Measurements from ENCODE around the gene ABLIM1.

Gene ABLIM1

DNA sequence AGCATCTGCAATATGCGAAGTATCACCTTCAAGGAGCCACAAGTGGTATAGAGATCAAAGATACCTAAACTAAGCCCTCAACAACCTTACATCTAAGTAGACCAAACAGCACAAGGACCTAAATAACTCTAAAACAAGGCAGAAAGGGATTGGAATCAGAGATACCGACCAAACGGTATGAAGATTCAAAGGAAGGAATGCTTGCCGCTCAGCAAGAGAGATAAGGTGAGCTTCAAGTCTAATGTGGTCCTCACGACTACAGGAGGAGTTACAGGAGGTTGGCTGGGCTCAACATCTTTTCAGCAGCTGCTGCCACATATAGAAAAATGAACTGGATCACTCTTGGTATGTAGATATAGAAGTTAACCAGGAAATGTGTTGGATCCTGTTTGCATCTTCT lies 11.6 kb downstream of the ABLIM1 start:
- DNase-seq (ENCODE audit: low read depth): no peak

DNA sequence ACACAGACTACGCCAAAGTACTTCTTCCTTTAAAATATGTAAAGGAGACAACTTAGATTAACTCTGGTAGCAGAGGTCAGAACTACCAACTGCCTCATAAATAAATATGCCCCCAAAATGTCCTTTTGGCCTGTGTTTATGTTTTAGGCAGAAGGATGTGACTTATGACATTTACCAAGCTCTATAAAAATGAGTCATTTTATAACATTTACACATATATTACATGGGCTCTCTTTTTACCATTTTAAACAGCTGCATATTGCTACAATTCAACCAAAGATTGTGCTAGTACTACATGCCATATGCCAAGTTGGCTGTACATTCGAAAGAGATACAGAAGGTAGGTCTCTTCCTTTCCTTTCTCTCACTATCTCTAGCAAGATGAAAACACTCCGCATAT lies 12.4 kb downstream of the ABLIM1 start:
- DNase-seq (ENCODE audit: low read depth): no peak

DNA sequence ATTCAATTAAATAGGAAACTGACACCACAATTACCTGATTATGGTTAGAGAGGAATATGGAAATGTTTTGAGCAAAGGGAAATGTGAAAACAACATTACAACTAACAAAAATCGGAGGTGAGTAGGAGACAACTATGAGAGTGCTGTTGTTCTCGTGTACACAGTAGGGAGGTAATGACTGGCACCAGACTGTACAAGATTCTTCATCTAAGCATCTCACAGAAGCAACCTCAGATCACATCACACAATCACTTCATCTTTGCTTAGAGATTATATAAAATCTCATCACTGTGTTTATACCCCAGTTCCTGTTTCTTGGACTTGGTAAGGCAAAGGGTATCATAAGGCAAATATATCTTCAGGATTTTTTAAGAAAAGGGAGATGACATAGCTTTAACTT lies 14.9 kb downstream of the ABLIM1 start:
- DNase-seq (ENCODE audit: low read depth): no peak

DNA sequence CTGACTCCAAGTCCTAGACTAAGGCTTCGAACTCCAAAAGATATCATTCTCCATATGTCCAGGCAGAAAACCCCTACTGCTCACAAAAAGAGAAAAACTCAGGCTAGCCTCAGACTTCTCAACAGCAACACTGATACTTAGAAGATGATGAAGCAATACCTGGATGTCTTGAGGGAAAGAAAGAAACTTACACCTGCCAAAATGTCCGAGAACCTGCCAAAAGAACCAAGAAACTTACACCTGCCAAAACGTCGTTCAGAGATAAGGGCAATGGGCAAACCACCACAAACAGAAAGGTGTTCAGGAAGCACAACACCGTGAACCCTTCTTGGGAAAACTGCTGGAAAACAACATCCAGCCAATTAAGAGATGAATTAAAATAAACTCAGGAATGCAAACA lies 15.3 kb downstream of the ABLIM1 start:
- DNase-seq (ENCODE audit: low read depth): no peak

DNA sequence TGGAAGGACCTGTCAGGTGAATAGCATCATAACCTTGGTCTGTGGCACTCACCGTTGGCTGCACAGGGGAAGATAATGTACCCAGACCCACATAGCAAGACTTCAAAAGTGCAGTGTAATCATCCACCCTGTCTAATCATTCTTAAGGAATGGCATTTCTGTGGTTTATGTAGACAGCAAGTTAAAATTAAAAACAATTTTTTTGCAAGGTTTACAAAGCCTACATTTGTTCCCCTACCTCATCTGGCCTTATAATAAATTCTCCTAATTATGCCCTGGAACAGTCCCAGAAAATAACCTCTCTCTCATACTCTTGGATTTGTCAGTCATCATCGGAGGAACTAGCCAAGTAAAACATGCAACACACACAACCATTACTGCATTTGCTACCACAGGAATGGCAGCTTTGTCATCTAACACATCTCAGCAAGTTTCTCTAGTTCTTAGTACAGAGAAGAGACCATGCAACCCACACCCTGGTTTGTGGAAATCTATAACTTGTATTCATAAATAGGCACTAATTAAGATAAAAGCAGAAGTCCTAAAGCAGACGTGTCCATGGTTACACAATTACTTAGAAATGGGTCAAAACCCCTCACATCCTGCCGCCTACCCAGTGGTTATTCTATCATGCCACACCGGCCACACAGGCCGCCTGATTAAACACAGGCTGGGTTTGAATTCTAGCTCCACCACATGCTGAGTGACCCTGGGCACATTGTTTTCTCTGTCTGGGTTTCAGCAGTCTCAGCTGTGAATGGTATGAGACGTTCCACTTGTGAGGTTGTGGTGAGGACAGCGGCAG lies 19.1 kb downstream of the ABLIM1 start:
- peak; percentile 32 for DNase-seq (ENCODE audit: low read depth)

DNA sequence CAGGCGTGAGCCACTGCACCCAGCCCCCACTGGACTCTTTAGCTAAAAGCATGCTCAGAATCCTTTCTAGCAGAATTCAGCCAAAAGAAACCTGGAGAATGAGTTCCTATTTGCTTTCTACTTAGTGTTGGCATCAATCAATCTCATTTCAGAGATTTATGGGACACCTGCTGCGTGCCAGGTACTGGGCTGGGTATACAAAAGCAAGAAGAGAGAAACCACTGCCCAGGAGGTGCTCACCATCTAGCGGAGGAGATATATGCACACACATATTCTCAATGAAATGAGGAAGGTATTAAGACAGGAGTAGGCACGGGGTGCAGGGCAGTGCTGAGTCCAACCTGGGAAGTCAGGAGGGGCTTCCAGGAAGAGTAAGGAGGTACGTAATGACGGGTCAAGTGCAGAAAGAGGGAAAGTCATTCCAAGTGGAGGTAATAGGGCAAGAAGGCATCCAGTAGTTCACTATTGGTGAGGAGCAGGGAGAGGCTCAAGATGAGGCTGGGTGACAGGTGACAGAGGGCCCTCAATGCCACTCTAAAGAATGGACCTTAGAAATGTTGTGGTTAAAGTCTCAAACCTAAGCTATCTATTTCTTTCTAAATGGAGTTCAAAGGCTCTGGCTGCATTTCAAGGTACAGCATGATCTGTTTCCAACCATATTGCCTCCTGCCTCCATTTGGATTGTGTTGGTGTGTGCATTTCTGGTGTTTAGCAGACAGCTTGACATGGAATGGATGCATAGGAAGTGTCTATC lies 22.1 kb downstream of the ABLIM1 start:
- DNase-seq (ENCODE audit: low read depth): no peak

DNA sequence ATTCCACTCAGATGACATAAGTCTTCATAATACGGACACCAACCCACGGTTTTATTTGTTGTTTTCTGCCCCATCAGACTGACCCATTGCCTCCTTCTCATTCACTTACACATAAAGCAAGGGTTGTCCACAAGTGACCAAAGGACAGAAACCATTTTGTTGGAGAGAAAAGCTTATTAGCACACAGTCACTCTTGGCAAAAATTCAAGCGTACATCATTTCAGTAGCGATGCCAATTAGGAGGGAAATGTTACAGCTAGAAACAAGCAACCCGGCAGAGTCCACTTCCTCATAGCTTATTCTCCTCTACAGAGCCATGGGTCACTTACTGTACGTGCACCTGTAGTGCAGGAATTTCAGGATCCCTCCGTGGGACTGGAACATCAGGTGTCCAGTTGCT lies 23.0 kb downstream of the ABLIM1 start:
- DNase-seq (ENCODE audit: low read depth): no peak

DNA sequence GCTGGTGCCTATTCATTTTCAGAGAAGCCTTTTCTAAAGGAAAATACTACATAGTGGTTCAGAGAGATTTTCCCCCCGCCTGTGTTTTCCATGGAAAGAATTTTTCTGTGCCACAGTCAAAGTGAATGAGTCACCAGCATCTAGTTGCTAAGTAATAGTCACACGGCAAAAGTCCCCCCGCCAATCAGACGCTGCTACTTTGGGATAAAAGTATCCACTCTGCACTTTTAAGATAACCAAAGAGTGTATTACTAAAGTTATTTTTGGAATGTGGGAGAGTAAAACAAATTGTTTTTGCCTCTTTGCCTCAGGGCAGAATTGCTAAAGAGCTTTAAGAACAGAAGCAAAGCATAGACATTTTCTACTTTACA lies 23.5 kb downstream of the ABLIM1 start:
- DNase-seq (ENCODE audit: low read depth): peak; percentile 66

DNA sequence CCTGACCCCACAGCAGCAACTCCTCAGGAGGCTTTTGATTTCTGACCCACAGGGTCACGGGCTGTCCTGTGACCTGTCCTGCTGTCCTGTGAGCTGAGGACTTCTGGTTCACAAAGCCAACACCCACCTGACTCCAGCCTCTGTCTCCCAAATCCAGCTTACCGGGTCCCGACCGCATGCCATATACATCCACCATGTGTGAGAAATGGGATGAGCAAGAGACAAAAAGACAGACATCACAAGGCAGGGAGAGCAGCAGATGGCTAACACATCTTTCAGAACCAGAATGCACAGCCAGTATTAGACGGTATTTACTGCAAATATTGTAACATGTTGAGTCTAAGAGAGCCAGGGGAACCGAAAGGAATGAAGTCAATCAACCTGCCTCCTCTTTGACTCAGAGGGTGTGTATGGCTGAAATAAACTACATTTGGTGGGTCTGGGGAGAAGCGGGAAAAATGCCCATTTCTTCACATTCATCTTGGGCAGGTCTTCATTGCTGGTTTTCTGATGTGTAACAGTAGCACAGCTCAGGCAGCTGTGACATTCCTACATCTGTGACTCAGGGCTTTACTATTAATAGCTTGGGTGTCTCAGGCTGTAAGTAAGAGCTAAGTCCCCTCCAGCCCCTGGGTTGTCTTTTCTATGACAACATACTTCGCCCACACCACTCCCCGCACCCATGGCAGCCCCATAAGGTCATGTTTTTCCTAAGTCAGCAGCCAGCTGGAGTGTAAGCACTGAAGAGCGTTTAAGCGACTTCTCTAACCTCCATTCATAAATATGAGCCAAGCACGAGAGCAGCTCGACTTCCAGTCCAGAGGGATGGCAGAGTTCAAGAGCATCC lies 25.0 kb downstream of the ABLIM1 start:
- peak; percentile 56 for DNase-seq (ENCODE audit: low read depth)

DNA sequence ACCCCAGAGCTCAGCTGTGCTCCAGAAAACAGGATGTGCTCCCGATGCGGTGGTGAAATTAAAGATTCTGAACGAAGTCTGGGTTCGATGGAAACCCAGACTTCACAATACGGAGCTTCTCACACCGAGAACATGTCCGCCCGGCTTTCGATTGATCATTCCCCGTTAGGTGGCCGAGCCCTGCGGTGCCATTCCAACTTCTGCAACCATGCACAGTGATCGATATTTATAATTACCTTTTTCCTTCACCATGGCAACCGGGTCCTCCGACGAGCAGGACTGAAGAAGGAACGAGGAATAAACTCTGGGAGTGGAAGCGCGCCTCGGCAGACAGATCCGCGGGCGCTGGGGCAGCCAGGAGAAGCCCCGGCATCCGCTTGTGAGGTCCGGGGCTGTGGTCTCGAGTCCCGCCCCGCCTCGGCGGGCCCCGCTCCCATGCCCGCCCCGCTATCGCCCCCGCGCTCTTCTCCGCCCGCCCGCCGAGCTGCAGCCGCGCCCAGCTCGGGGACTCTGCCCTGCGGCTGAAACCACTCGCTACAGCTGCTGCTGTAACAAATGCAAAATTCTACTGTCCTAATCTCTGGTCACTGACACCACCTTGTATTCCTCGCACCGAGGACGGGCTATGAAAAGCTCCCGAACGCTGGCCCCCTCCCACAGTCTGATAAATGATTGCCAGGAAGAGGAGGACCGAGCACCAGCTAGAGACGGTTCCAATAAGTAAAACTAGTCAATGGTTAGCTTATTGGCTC lies 26.2 kb downstream of the ABLIM1 start:
- DNase-seq (ENCODE audit: low read depth): no peak

DNA sequence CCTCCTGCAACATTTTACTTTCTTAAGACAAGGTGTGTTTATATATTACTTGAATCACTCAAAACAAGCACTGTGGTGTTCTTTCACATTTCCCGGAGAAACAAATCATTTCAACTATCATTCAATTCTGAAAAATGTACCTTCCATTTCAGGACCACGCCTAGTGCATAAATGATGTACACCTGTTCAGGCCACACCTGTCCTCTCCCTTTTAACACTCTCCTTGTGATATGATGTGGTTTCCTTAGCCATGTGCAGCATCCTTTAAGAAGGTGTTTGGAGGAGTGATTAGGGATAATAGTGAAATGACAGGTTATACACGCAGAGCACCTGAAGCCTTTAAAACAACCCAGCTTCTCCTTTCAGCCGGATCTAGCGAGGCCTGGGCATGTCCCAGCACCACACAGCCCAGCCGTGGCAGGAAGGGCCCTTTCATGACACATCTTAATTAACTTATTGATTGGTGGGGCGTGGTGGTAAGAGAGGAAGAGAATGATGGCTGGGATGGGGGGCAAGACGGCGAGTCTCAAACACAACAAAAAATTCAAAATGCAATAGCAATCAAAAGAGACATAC lies 26.9 kb downstream of the ABLIM1 start:
- no peak for DNase-seq (ENCODE audit: low read depth)

DNA sequence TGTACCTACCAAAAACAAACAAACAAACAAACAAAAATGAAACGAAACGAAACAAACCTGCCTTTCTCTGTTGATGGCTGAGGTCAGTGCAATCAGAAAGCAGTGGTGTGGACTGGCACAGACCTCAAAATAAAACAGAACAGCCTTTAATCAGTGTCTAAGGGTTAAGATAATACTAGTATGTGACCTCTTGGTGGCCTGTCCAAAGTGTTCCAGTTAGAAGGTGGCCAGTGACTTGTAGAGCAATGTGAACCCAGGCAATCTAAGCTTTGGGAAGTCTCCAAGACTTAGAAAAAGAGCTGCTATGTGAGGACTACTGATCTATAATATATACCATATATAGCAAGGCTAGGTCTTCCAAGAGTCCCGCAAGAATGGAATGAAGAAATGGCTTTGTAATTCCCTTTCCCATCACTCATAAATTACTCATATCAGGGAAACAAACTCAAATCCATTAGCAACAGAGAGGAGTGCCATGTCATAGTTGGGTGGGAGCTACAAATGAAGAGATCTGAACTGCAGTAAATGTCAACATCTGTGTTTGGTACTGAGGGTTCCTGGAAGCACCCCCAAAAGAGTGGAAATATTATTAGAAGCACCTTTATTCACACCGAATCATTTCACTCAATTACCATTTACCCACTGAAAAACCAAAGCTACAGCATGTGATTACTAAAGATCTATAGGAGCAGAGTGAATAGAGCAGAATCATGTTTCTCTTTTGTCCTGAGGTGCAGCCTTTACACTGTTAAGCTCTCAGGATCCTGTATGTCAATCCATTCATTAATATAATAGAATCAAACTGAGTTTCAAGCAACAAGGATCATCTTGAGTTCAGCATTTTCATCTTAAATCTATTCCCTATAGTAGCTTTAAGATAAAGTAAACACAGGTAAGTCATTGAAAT lies 28.0 kb downstream of the ABLIM1 start:
- no peak for DNase-seq (ENCODE audit: low read depth)

DNA sequence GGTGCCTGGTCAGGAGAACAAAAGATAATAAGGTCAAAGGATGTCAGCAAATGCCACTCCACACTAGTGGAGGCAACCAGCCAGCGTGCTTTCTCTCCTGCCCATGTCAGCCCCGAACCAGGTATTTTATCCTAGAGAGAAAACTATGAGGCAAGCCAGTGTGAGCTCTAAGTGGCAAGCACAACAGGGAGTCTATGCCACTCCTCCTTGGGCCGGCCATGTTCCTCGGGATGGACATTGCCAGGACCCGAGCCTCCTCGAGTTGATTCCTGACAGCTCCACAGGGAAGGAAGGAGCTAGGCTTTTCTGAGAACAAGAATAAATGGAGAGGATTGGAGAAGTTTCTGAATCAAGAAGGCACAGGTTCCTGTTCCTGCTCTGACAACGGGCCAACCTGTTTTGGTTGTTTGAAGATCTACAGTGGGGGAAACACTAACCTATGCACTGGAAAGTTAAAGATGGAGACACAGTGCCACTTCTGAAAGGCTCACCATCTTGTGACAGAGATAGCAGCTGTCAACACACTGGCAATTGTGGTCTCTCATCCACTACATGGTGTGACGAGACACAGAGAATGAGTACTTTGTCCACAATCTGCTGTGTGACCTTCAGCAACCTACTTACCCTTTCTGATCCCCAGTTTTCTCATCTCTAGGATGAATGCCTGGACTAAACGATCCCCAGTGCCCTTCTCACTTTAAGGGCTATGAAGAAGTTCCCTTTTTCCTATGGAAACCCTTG lies 28.8 kb downstream of the ABLIM1 start:
- DNase-seq (ENCODE audit: low read depth): no peak

DNA sequence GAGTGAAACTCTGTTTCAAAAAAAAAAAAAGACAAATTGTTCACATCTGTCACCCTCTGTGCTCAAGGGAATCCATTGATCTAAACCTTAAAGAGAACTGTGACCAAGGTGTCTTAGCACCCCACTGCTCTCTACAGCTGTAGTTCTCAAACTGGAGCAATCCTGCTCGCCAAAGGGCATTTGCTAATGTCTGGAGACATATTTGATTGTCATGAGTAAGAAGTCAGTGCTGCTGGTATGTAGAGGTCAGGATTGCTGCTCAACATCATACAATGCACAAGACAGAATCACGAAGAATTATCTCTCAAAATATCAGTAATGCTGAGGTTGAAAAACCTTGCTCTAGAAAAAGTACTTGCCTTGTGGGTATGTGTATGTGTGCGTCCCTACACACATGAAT lies 30.0 kb downstream of the ABLIM1 start:
- no peak for DNase-seq (ENCODE audit: low read depth)

DNA sequence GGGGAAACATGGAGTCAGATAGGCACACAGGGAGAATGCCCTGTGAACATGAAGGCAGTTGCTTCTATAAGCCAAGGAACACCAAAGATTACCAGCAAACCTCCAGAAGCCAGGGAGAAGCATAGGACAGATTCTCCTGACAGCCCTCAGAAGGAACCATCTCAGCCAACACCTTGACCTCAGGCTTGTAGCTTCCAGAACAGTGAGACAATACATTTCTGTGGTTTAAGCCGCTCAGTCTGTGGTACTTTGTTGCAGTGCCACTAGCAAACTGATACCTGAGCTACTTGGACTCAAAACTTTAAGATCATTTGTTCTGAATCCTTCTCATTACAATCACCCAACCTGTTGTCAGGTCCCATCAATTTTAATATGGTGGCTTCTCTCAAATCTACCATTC lies 31.2 kb downstream of the ABLIM1 start:
- DNase-seq (ENCODE audit: low read depth): no peak

DNA sequence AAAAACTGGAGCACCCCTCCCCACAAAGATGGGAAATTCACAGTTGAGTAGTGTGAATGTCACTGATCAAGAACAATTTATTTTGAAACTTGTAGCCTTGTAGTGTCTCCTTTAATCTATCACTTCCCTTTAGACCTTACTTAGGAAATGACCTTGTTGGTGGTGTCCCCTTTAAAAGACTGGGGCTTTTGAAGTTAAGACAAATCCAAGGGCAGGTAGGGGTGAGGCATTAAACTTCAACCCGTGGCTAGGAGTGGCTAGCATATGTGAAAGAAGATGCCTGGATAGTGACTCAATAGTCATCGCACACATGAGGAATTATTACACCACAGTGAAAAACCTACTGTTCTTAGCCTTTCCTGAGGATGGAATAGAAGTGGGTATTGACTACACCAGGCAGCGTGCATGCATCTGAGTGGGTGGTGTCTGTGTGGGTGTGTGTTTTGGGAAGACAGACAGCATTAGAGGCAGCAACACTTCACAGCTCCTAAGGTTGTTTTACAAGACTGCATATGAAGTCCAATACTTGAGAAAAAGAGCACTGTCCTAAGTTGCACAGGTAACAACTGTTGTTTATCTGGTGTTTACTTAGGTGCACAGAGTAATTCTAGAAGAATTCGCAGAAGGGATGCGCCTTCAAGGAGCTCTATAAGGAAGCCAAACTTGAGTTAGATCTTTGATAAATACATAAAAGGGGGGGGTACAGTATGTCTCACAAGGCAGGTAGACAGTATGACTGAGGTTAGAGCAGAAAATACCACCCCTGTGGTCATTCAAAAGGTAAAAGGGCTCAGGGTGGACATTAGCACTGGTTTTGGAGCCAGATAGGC lies 32.9 kb downstream of the ABLIM1 start:
- DNase-seq (ENCODE audit: low read depth): no peak

DNA sequence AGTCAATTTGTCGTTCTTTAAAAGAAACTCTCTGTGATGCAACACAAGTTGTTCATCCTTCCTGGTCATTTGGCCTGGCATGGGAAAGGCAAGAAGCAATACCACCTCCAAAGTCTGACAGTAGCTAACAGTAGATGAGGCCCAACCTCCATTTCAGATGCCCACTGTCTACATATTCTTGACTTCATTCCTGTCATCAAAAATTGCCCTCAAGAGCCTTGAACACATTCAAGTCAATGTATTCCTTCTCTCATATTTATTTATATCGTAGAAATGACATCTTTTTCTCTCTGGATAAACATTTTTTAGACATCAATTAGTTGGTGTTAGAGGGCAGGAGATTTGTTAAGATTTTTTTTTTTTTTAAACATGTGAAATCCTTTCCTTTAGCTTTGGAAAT lies 33.7 kb downstream of the ABLIM1 start:
- no peak for DNase-seq (ENCODE audit: low read depth)

DNA sequence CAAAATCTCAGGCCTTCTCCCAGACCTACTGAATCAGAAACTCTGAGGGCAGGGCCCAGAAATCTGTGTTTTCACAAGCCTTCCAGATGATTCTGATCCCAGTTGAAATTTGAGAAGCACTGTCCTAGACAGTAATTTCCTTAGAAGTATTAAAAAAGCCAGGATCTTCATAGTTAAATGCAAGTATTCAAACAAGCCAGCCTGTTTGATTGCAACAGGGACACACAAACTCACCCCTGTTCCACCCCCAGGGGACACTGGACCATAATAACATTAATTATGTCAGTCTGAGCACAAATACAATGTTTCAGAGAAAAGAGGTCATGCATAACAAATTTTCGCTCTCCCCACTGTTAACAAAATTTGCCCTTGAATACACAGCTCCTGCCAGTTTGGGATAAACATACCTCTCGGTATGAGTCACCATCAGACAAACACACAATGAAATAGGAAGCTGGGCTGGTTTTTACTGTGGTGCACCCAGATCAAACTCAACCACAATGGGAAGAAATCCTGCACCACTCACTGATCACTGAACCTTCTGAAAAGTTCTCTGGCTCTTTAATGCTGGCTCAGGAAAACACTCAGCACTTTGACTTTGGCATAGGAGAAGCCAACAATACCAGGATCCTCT lies 34.3 kb downstream of the ABLIM1 start:
- DNase-seq (ENCODE audit: low read depth): no peak

DNA sequence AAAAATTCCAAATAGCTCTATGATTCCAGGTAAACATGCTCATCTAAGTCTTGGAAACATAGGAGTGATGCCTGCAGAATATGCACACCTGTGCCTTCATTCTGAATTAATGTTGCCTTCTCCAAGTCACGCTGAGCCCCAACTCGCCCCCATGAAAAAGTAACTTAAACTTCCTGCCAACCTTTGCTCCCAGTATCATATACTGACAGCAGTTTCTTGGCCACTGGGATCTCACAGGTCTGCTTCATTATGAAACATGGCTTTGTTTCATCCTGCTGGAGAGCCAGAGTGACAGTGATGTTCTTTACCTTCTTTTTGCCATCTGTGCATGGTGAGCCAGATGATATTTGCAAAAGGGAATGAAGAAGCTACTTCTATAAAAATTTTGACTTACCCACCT lies 34.9 kb downstream of the ABLIM1 start:
- DNase-seq (ENCODE audit: low read depth): no peak
